Neural progenitor cell (in vitro differentiated cells): Measurements from ENCODE around the gene PCDH15. TPM values are rescaled to one million over a fixed set of nuclear protein-coding genes. Genes with fewer than 3 reads are reported as not detected.

ENCODE experiments used
- DNase-seq: peaks from one replicate; pipeline ENCODE4 v3.0.0-alpha.2; 2016; ENCODE audit warnings: low spot score
- H2AFZ ChIP-seq: fragments of 200-600 bp; sonication (generic); replicated peaks from 2 replicates; pipeline ENCODE4 v1.6.1; 2016; ENCODE audit warnings: antibody characterized with exemption
- H3F3A ChIP-seq: fragments of 200-600 bp; sonication (generic); 2 replicates; pipeline ENCODE4 v1.6.1; 2016; ENCODE audit warnings: antibody characterized with exemption, low read depth
- H3K27ac ChIP-seq: fragments of 200-600 bp; sonication (generic); 2 replicates; pipeline ENCODE4 v1.5.1; 2016; ENCODE audit warnings: mild to moderate bottlenecking
- H3K27me3 ChIP-seq: fragments of 200-600 bp; sonication (generic); 2 replicates; pipeline ENCODE4 v1.6.1; 2016; ENCODE audit warnings: mild to moderate bottlenecking, moderate library complexity
- H3K36me3 ChIP-seq: fragments of 200-600 bp; sonication (generic); 2 replicates; pipeline ENCODE4 v1.5.1; 2016
- H3K4me1 ChIP-seq: fragments of 200-600 bp; sonication (generic); 2 replicates; pipeline ENCODE4 v1.6.1; 2016; ENCODE audit warnings: mixed run types
- H3K4me2 ChIP-seq: fragments of 200-600 bp; sonication (generic); 2 replicates; pipeline ENCODE4 v1.6.1; 2016
- H3K4me3 ChIP-seq: fragments of 200-600 bp; sonication (generic); 2 replicates; pipeline ENCODE4 v1.5.1; 2016
- H3K79me2 ChIP-seq: fragments of 200-600 bp; sonication (generic); 2 replicates; pipeline ENCODE4 v1.6.1; 2016; ENCODE audit warnings: low read depth
- H3K9ac ChIP-seq: fragments of 200-600 bp; sonication (generic); 2 replicates; pipeline ENCODE4 v1.6.1; 2016
- H3K9me3 ChIP-seq: fragments of 200-600 bp; sonication (generic); 2 replicates; pipeline ENCODE4 v1.5.1; 2016; ENCODE audit warnings: low read depth
- H4K20me1 ChIP-seq: fragments of 200-600 bp; sonication (generic); 2 replicates; pipeline ENCODE4 v1.6.1; 2016; ENCODE audit warnings: low read depth
- H3K27ac Mint-ChIP-seq: 3 replicates; pipeline ENCODE4 v1.8.0; 2021; ENCODE audit warnings: mixed read lengths
- H3K27me3 Mint-ChIP-seq: 2 replicates; pipeline ENCODE4 v1.8.0; 2022; ENCODE audit warnings: low read depth, mild to moderate bottlenecking, inconsistent platforms, moderate library complexity, mixed read lengths; ENCODE audit not compliant: insufficient read depth
- H3K36me3 Mint-ChIP-seq: 3 replicates; pipeline ENCODE4 v1.8.0; 2021; ENCODE audit warnings: mixed read lengths
- H3K4me1 Mint-ChIP-seq: 3 replicates; pipeline ENCODE4 v1.8.0; 2021; ENCODE audit warnings: mixed read lengths
- H3K4me3 Mint-ChIP-seq: 3 replicates; pipeline ENCODE4 v1.8.0; 2021; ENCODE audit warnings: mild to moderate bottlenecking, moderate library complexity, mixed read lengths
- H3K9me3 Mint-ChIP-seq: 3 replicates; pipeline ENCODE4 v1.8.0; 2020; ENCODE audit warnings: mixed read lengths
- EZH2 ChIP-seq: fragments of 200-600 bp; sonication (generic); IDR thresholded peaks from 2 replicates; pipeline ENCODE4 v1.6.1; 2017; ENCODE audit warnings: antibody characterized with exemption, mild to moderate bottlenecking, moderate library complexity
- EZH2phosphoT487 ChIP-seq: fragments of 200-600 bp; sonication (generic); IDR thresholded peaks from 2 replicates; pipeline ENCODE4 v1.6.1; 2017; ENCODE audit warnings: antibody characterized with exemption
- total RNA-seq: library from RNA; depleted of rRNA; stranded (reverse); fragments of >200 nt; gene quantifications from 2 replicates; pipeline ENCODE4 v1.2.3, GENCODE V29; 2015; ENCODE audit warnings: low replicate concordance
- TF ChIP-seq, protein P1 (sequence below): fragments of 200-600 bp; sonication (generic); IDR thresholded peaks from 2 replicates; pipeline ENCODE4 v1.5.1; 2017; ENCODE audit warnings: antibody characterized with exemption, mild to moderate bottlenecking

The PCDH15 gene
- total RNA-seq, 1 donor from 2014 or later, result 0.17 TPM

DNA sequence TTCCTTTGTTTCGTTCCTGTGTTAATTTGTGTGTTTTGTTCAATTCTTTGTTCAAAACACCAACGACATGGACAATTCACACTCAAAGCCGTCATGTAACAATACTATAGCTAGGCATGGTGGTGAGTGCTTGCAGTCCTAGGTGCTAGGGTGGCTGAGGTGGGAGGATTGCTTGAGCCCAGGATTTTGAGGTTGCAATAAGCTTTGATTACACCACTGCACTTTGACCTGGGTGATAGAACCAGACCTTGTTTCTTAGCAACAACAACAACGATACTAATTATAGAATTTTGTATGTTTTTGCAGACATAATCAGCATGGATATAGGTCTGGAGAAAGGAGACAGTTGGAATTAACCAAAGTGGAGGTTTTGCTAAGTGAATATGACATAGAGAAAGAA is 936.2 kb downstream of the PCDH15 start:
- H3K27ac ChIP-seq, result no peak overlapping the region
- H3K4me3 ChIP-seq, result no peak overlapping the region
- H4K20me1 ChIP-seq, result no peaks in the 10 kb centered on the region
- H3K9me3 Mint-ChIP-seq, result no peaks in the 10 kb centered on the region
- no peak overlapping the region for H3K4me3 Mint-ChIP-seq
- no peaks in the 10 kb centered on the region for H3K27me3 Mint-ChIP-seq
- H2AFZ ChIP-seq, result no peak overlapping the region
- no peak overlapping the region for H3K4me2 ChIP-seq
- no peak overlapping the region for H3K27ac Mint-ChIP-seq
- H3F3A ChIP-seq, result no peaks in the 10 kb centered on the region
- no peaks in the 10 kb centered on the region for H3K4me1 ChIP-seq
- no peak for TF ChIP-seq EZH2
- no peaks in the 10 kb centered on the region for H3K4me1 Mint-ChIP-seq
- DNase-seq, result no peak
- no peaks in the 10 kb centered on the region for H3K36me3 Mint-ChIP-seq
- H3K36me3 ChIP-seq, result no peaks in the 10 kb centered on the region
- H3K79me2 ChIP-seq, result no peaks in the 10 kb centered on the region
- no peak overlapping the region for H3K9ac ChIP-seq
- H3K27me3 ChIP-seq, result no peaks in the 10 kb centered on the region
- H3K9me3 ChIP-seq, result no peaks in the 10 kb centered on the region

DNA sequence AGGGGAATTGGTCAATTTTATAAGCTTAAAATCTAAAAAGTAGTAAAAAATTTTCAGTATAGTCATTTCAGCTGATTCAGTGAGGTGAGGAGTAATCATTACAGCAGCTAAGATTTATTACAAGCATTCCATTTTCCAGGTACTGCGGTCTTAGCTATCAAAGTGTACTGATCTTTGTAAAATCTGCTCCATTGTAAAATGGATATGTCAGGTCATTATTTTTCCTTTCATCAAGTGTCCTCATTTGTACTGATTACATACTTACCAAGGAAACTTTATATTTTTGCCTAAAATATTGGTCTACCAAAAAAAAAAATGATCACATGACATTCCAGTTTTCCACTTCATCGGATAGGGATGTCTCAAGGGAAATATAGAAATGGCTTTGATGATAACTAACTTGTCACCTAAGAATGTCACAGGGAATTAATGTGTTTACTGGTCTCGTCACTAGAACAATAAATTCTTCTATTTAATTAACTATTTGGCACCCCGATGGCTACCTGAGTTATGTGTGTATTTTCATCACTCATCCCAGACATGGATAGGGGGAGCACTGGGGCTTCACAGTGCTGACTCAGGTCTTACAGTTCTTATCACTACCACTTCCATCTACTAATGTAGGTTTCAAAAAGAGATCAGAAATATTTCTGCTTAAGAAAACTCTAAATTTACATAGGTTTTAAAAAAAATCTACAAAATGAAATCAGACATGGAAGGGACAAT is 948.4 kb downstream of the PCDH15 start:
- Mint-ChIP-seq H3K4me1 (no peaks in the 10 kb centered on the region), H3K27me3 (no peaks in the 10 kb centered on the region), H3K27ac (no peak overlapping the region), H3K9me3 (no peaks in the 10 kb centered on the region), H3K4me3 (no peak overlapping the region), H3K36me3 (no peaks in the 10 kb centered on the region)
- H3K9me3 ChIP-seq, result no peaks in the 10 kb centered on the region
- no peak overlapping the region for H3K4me3 ChIP-seq
- DNase-seq, result no peak
- H3K9ac ChIP-seq, result no peak overlapping the region
- H3F3A ChIP-seq, result no peaks in the 10 kb centered on the region
- no peak overlapping the region for H3K4me2 ChIP-seq
- H3K27me3 ChIP-seq, result no peaks in the 10 kb centered on the region
- H2AFZ ChIP-seq, result no peak overlapping the region
- no peaks in the 10 kb centered on the region for H3K36me3 ChIP-seq
- no peaks in the 10 kb centered on the region for H3K79me2 ChIP-seq
- H3K4me1 ChIP-seq, result no peaks in the 10 kb centered on the region
- H3K27ac ChIP-seq, result no peak overlapping the region
- H4K20me1 ChIP-seq, result no peaks in the 10 kb centered on the region
- TF ChIP-seq EZH2phosphoT487, result no peak
- TF ChIP-seq EZH2, result no peak
- TF ChIP-seq, protein P1, sequence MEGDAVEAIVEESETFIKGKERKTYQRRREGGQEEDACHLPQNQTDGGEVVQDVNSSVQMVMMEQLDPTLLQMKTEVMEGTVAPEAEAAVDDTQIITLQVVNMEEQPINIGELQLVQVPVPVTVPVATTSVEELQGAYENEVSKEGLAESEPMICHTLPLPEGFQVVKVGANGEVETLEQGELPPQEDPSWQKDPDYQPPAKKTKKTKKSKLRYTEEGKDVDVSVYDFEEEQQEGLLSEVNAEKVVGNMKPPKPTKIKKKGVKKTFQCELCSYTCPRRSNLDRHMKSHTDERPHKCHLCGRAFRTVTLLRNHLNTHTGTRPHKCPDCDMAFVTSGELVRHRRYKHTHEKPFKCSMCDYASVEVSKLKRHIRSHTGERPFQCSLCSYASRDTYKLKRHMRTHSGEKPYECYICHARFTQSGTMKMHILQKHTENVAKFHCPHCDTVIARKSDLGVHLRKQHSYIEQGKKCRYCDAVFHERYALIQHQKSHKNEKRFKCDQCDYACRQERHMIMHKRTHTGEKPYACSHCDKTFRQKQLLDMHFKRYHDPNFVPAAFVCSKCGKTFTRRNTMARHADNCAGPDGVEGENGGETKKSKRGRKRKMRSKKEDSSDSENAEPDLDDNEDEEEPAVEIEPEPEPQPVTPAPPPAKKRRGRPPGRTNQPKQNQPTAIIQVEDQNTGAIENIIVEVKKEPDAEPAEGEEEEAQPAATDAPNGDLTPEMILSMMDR, result no peak

DNA sequence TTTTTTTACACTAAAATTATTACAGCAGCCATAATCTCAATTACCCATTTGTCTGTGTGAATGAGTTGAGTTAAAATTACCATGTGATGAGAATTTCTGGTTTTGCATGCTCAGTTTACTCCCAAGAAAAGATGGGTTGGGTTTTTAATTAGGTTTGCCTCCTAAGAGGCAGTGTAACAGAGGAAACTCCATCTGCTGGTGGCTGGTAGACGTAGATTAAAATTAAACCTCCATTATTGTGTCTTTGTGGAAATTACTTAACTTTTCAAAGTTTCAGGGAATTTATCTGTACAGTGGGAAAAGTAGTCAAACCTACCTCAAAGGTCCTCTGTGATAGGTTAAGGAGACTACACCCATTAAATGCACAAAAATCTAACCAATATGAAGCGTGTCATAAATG is 954.2 kb downstream of the PCDH15 start:
- Histone ChIP-seq H3K9ac (no peak overlapping the region), H3K9me3 (no peaks in the 10 kb centered on the region), H3K79me2 (no peaks in the 10 kb centered on the region), H4K20me1 (no peaks in the 10 kb centered on the region), H3K27ac (no peak overlapping the region), H3K4me1 (no peaks in the 10 kb centered on the region), H3F3A (no peaks in the 10 kb centered on the region), H3K36me3 (no peaks in the 10 kb centered on the region), H2AFZ (peak overlapping the region; percentile 53), H3K4me2 (no peak overlapping the region), H3K4me3 (no peak overlapping the region), H3K27me3 (no peaks in the 10 kb centered on the region)
- Mint-ChIP-seq H3K4me3 (no peak overlapping the region), H3K9me3 (no peaks in the 10 kb centered on the region), H3K27me3 (peaks cover 2% of the 10 kb centered on the region), H3K4me1 (no peaks in the 10 kb centered on the region), H3K36me3 (no peaks in the 10 kb centered on the region), H3K27ac (no peak overlapping the region)
- TF ChIP-seq EZH2 (no peak), EZH2phosphoT487 (no peak)
- TF ChIP-seq, protein P1, result peak; percentile 49
- DNase-seq, result peak; percentile 28

DNA sequence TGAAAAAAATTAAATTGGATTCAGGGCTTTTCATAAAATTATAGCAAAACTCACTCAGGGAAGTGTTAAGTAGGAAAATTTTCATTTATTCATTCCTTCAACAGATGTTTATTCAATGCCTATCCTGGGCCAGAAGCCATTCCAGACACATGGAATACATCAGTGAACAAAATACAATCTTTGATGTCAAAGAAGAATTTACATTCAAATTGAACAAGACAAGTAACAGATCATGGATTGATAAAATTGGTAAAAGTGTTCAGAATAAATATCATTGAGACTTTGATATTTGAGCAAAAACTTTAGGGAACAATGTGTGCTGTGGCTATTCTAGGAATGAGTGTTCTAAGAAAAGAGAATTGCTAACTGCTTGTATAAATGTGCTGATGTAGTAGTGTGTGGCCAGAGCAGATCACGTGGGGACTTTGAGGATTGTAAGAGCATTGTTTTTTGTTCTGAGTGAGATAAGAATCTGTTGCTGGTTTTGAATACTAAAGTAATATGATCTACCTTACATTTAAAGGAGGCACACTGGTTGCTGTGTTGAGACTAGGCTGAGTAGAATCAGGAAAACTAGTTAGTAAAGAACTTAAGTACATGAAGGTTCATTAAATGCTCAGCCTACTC is 957.2 kb downstream of the PCDH15 start:
- H3K36me3 ChIP-seq, result no peaks in the 10 kb centered on the region
- no peaks in the 10 kb centered on the region for H3K36me3 Mint-ChIP-seq
- no peaks in the 10 kb centered on the region for H4K20me1 ChIP-seq
- no peak overlapping the region for H3K4me2 ChIP-seq
- H3K79me2 ChIP-seq, result no peaks in the 10 kb centered on the region
- H3K4me1 ChIP-seq, result no peaks in the 10 kb centered on the region
- no peaks in the 10 kb centered on the region for H3K27me3 ChIP-seq
- H2AFZ ChIP-seq, result peak overlapping the region; percentile 74
- no peak overlapping the region for H3K9ac ChIP-seq
- no peaks in the 10 kb centered on the region for H3F3A ChIP-seq
- H3K27me3 Mint-ChIP-seq, result peaks cover 2% of the 10 kb centered on the region
- H3K4me1 Mint-ChIP-seq, result no peaks in the 10 kb centered on the region
- H3K9me3 ChIP-seq, result no peaks in the 10 kb centered on the region
- no peak overlapping the region for H3K27ac Mint-ChIP-seq
- H3K27ac ChIP-seq, result no peak overlapping the region
- TF ChIP-seq EZH2 (no peak), EZH2phosphoT487 (no peak)
- TF ChIP-seq, protein P1, result no peak
- H3K4me3 ChIP-seq, result no peak overlapping the region
- H3K4me3 Mint-ChIP-seq, result no peak overlapping the region
- no peak for DNase-seq
- no peaks in the 10 kb centered on the region for H3K9me3 Mint-ChIP-seq
